Epithelial cell of esophagus (primary cell): ENCODE results near the gene LRP8.
A peak's percentile ranks its signal among the peaks of the same experiment; 100 is the strongest.

ENCODE experiments used
- DNase-seq: peaks from one replicate; pipeline ENCODE4 v3.0.0; 2010; ENCODE audit warnings: low read depth
- H3K4me3 ChIP-seq: 2 replicates; pipeline ENCODE4 v1.5.1; 2011; ENCODE audit warnings: mild to moderate bottlenecking, low read length, control low read depth
- TF ChIP-seq, protein P1 (sequence below): IDR thresholded peaks from 2 replicates; pipeline ENCODE4 v1.5.1; 2011; ENCODE audit warnings: low read depth, mild to moderate bottlenecking, low read length, control low read depth, inconsistent platforms; ENCODE audit not compliant: insufficient read depth; ENCODE audit errors: missing control alignments

Gene LRP8

DNA sequence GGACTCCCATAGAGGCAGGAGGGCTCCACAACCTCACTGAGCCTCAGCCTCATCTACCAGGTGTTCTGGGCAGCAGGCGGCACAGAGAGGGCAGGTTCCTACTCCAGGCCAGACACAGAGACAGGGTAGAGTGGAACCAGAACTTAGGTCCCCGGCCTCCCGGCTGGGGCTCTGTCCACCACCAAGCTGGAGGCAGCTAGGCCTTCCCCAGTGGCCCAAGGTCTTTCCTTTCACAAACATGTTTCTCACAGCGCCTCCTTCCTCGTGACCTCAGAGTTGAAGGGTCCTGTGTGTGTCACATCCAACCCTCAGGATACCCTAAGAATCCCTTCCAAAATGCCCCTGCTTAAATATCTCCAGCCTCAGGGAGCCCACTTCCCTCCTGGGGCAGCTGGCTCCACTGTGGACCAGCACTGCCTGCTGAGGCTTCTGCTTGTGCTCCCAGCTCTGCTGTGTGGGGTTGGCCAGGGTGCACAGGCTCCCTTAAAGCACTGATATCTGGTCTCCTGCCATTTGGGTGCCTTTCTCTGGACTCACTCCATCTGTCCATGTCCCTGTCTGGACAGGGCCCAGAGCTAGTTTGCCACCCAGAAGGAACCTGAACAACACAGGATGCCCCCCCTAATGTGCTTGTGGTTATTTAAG is 56.3 kb downstream of the LRP8 start:
- DNase-seq: no peak
- no peak overlapping the region for H3K4me3 ChIP-seq
- TF ChIP-seq, protein P1, sequence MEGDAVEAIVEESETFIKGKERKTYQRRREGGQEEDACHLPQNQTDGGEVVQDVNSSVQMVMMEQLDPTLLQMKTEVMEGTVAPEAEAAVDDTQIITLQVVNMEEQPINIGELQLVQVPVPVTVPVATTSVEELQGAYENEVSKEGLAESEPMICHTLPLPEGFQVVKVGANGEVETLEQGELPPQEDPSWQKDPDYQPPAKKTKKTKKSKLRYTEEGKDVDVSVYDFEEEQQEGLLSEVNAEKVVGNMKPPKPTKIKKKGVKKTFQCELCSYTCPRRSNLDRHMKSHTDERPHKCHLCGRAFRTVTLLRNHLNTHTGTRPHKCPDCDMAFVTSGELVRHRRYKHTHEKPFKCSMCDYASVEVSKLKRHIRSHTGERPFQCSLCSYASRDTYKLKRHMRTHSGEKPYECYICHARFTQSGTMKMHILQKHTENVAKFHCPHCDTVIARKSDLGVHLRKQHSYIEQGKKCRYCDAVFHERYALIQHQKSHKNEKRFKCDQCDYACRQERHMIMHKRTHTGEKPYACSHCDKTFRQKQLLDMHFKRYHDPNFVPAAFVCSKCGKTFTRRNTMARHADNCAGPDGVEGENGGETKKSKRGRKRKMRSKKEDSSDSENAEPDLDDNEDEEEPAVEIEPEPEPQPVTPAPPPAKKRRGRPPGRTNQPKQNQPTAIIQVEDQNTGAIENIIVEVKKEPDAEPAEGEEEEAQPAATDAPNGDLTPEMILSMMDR: no peak

- no peak overlapping the region for H3K4me3 ChIP-seq
- TF ChIP-seq, protein P1: no peak
- DNase-seq: no peak
Measured at GRCh38 chr1:53270873-53271272, 57.0 kb downstream of the LRP8 start.

DNA sequence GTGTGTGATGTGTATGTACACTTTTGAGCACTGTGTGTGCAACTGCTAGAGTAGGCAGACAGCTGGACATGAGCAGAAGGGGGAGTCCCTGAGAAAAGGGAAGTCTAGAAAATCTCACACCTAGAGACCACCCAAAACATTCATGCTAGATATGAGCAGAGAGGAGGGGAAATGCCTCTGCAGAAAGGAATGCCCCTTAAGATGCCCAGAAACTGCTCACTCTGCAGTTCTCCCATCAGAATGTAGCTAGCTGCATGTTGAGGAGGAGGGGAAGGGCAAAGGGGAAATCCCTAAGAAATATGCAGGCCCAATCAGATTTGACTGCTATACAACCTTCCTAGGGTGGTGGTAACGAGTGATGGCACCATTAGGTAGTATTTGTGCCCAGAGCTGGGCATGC is 57.8 kb downstream of the LRP8 start:
- DNase-seq: no peak
- no peak overlapping the region for H3K4me3 ChIP-seq
- TF ChIP-seq, protein P1: no peak

DNA sequence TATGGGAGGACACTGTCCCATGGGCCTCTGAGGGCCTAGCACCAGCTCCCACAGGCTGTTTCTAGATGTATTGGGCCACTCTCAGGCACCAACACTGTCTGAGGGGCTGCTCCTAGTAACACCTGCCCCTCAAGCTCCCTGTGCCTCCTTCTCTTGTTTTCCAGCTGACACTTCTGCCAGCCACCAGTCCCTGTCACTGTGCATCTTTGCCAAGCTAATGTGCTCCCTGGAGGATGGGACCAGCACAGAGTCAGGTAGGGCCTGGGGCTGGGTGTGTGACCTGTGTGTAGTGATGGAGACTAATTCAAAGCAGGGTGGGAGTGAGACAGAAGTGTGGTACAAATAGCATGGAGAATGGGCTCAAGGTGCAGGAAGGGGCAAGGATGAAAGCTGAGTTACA is 60.1 kb downstream of the LRP8 start:
- H3K4me3 ChIP-seq: no peak overlapping the region
- TF ChIP-seq, protein P1: no peak
- DNase-seq: no peak

DNA sequence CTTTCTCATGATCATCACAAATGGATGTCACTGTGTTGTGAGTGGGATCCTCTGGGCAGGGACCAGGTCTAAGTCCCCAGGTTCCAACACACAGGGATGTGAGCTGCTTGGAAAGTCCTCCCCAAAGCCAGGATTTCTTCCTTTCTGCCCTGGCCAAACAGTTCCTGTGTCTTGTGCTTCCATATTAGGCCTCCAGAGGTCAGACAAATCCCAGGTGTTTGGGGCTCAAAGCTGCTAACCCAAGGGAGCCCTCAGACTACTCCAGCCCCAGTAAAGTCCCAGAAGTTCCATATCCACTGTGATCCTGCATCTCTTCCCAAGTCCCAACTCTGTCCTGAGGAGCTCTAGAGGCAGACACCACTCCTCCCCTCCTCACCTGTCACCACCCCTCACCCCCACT is 61.8 kb downstream of the LRP8 start:
- no peak overlapping the region for H3K4me3 ChIP-seq
- DNase-seq: peak; percentile 42
- TF ChIP-seq, protein P1: peak; percentile 59

GRCh38 chr1:53265581-53265980 is 62.3 kb downstream of the LRP8 start:
- no peak overlapping the region for H3K4me3 ChIP-seq
- DNase-seq: no peak
- TF ChIP-seq, protein P1: no peak

- no peak for DNase-seq
- TF ChIP-seq, protein P1: no peak
- H3K4me3 ChIP-seq: no peak overlapping the region
Measured at GRCh38 chr1:53264048-53264447, 63.8 kb downstream of the LRP8 start.
